HG02678 (cell line): Measurements from ENCODE around the gene LRRC18.

ENCODE experiments used
- ATAC-seq: cut with Tn5 transposase; IDR thresholded peaks from one replicate; pipeline ENCODE4 v1.9.1; 2021; ENCODE audit warnings: mild to moderate bottlenecking, moderate library complexity; ENCODE audit not compliant: unreplicated experiment

The LRRC18 gene

GRCh38 chr10:48923748-48924147 is 15.9 kb downstream of the LRRC18 start:
- ATAC-seq = no peak

DNA sequence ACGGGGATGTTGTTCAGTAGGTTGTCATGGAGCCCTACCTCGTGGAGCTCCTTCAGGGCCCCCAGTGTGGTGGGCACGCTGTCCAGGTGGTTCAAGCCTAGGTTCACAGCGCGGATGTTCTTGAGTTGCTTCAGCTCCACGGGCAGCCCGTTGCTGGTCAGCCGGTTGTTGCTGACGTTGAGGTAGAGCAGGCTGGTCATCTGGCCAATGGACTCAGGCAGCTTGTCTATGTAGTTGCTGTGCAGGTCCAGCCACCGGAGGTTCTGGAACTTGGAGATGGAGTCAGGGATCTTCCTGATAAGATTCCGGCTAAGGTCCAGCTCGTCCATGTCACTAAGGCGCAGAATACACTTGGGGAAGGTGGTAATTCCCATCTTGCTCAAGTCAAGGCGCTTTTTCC is 26.0 kb downstream of the LRRC18 start:
- ATAC-seq = no peak

DNA sequence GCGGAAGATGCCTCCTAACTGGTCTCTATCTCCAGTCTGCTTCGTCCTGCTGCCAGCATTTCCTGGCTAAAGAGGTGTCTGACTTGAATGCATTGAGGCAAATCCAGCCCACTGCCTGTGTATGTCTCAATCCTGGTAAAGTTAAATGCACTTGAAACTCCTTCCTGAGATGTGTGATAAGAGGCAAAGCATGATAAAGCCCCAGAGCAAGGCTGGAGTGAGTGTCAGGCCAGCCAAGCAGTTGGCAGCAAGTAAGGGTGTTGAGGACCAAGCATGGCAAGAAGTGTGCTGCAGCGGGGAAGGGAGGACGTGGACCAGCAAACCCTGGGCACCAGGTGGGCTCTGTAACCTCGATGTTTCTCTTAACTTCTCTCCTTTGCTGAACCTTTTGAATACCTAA is 29.1 kb downstream of the LRRC18 start:
- no peak for ATAC-seq

DNA sequence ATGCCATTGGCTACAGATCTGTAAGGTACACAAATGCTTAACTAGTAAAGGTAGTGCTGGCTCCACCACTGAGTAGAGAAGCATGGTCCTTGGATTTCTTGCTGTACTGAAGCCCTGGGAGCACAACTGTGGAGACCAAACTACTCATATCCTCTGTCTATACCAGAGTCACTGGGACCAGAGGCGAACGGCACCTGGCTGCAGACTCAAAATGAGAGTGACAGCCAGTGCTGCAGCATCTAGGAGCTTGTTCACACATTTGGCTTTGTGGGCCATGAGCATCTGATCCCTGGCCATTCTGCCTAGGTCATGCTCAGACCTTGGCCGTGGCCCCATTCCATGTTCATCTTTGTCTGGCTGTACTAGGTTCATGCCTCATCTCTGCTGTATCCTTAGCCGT is 31.9 kb downstream of the LRRC18 start:
- no peak for ATAC-seq

- ATAC-seq = no peak
Observed at GRCh38 chr10:48906841-48907240, 32.8 kb downstream of the LRRC18 start.

GRCh38 chr10:48905311-48905710 is 34.3 kb downstream of the LRRC18 start:
- ATAC-seq = no peak

DNA sequence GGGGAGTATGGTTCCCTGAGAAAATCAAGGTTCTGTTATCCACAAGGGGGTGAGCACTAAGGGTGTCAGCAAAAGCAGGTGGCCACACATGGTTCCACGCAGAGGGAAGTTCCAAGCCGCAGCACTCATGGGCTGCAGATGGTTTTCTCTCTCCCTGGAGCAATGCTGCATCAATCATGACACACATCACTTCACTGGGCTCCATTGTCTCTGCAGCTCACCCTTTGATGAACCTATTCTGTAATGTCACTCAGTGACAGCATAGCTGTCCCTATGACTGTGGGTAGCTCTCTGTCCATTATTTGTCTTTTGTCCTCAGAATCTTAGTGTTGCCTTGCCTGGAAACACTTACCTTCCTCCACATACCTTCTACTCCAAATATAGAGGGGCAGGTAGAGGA is 34.8 kb downstream of the LRRC18 start:
- ATAC-seq = no peak

- no peak for ATAC-seq
Observed at GRCh38 chr10:48903151-48903550, 36.5 kb downstream of the LRRC18 start.

DNA sequence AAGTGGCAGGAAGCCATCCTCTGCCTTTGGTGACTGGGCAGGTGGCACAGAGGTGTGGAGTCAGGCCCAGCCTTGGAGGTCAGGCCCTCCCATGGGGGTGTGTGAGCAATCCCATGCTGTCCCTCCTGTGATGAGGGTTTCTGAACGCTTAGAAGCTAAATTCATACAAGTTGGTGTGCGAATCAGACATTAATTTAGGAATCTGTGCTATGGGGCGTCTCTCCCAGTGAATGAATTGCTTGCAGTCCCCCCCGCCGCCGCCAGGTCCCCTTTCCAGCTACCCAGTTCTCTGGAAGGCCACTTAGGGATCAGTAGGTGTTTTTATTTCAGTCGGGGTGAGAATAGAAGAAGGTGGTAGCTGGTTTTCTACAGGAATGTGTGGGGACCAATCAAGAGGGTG is 37.5 kb downstream of the LRRC18 start:
- ATAC-seq = no peak

DNA sequence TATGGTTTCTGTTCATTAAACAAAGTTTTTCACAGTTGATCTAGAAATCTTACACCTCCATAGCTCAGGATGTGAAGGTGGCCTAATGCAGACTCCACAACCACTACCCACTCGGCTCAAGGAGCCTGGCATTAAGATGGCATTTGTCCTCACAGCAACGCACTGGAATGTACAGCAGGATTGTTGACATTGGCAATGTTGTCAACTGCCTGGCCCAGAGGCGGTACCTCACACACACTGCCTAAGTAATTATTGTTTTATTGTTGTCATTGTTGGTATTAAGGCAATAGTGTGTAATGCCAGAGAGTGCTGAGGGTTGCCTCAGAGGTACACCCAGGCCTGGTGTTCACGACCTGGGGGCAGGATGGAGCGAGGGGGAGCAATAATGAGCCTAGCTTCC is 38.3 kb downstream of the LRRC18 start:
- no peak for ATAC-seq

DNA sequence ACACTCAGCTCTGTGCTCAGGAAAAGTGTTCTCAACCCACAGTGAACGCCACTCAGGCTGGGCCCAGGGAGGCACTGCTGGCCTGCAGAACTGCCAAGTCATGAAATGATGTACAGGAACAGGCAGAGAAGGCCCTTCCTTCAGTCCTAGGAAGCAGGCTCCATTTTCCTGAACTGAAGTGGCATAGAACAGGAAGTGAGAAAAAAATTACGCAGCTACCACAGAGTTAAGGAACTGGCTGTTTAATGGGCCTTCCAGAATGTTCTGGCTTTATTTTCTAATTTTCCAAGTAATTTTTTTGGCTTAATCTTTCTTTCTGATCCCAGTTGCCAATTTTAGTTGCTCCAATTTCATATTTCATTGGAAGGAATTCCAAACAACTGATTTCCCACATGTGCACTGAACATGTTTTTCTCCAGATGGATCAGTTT is 39.3 kb downstream of the LRRC18 start:
- no peak for ATAC-seq

DNA sequence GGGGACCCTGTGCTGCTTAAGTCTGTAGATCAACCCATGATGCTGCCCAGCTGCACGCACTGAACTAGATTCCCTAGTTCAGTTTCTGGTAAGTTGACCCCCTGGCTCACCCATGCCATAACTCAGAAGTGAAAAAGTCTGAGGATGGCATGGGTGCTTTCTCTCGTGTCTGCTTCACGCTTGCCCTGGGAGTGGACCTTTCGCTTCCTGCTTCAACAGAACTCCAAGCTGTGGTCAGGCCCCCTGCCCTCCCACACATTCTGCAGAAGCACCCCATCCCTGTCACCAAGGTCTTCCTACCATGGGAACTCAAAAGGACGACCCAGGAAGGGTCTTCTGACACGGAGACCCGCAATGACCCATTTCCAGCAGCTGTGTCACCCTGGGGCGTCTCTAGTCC is 39.9 kb downstream of the LRRC18 start:
- no peak for ATAC-seq

DNA sequence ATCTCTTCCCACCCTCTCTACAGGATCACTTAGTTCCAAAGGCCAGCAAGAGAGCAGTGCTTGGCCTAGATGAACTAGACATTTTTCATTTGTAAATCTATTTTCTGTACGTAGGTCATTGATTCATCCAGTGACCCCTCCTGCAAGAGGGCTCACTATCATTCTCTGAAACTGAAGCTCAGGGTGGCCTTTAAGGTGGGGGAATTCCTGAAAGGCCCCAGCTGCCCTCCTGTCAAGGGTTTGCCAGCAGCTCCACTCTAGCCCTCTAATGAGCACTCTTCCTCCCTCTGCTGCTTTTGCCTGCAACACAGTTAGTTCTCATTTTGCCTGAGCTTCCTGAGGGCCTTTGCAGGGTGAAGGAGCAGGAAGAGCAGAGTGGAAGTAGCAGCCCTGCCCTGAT is 41.2 kb downstream of the LRRC18 start:
- no peak for ATAC-seq

GRCh38 chr10:48897441-48897790 is 42.2 kb downstream of the LRRC18 start:
- ATAC-seq = no peak

GRCh38 chr10:48896756-48897440 is 42.7 kb downstream of the LRRC18 start:
- no peak for ATAC-seq

- no peak for ATAC-seq
Observed at GRCh38 chr10:48895803-48896195, 43.8 kb downstream of the LRRC18 start.

- ATAC-seq = no peak
Observed at GRCh38 chr10:48894911-48895802, 44.5 kb downstream of the LRRC18 start.

GRCh38 chr10:48890888-48891850 is 48.5 kb downstream of the LRRC18 start:
- ATAC-seq = no peak

DNA sequence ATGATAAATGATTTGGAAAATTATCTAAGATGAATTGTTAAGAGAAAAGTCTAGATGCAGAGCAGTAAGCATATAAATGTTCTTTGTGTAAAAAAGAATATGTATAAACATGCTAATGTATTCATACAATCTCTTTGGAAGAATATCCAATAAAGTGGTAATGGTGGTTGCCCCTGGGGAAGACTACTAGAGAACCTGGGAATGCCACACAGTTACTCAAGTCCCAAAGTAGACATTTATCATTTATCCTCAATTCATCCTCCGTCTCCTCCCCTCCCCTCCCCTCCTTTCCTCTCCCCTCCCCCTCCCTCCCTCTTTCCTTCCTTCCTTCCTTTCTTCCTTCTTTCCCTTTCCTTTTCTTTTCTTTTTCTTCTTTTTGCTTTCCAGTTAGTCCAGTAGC is 51.7 kb downstream of the LRRC18 start:
- no peak for ATAC-seq

DNA sequence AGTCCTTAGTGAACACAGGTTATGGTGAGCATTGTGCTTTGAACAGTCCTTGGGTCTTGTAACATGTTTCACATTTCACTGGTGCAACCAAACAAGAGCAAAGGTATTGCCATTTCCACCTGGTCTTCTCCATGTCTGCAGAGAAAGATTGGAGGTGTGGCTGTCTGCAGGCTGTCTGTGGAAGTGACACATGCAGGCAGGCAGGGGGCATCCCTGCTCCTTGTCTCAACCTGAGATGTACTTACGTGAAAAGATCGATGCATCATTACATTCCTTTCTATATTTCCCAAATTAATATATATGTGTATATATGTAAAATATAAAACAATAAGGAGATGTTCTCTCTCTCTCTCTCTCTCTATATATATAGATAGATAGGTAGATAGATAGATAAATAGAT is 54.3 kb downstream of the LRRC18 start:
- no peak for ATAC-seq
